ENCODE data around the gene TRAIP. TPM values are rescaled to one million over a fixed set of nuclear protein-coding genes. Genes with fewer than 3 reads are reported as not detected.

Gene TRAIP
- total and polyA plus RNA-seq, 2 experiments from 2014 or later = 2.5 to 6.6 TPM

GRCh38 chr3:49889296-49889695 lies 32.9 kb upstream of the TRAIP start:
- no peak overlapping the region for H3K4me3 ChIP-seq
- no peak for DNase-seq (ENCODE audit: low spot score)
- no peak overlapping the region for H3K4me2 ChIP-seq
- WGBS (ENCODE audit: low lambda C conversion rate, missing lambda C conversion rate) = 83% methylated on average over 10 of the region's 10 CpGs
- H2AFZ ChIP-seq = no peak overlapping the region
- H3K79me2 ChIP-seq = no peaks in the 10 kb centered on the region
- TF ChIP-seq EZH2phosphoT487 (IDR thresholded peaks at IDR 0.05; ENCODE audit: low read depth, severe bottlenecking, unreplicated experiment) (no peak), EZH2 (IDR thresholded peaks at IDR 0.05; ENCODE audit: borderline replicate concordance) (no peak)
- TF ChIP-seq, protein P1, sequence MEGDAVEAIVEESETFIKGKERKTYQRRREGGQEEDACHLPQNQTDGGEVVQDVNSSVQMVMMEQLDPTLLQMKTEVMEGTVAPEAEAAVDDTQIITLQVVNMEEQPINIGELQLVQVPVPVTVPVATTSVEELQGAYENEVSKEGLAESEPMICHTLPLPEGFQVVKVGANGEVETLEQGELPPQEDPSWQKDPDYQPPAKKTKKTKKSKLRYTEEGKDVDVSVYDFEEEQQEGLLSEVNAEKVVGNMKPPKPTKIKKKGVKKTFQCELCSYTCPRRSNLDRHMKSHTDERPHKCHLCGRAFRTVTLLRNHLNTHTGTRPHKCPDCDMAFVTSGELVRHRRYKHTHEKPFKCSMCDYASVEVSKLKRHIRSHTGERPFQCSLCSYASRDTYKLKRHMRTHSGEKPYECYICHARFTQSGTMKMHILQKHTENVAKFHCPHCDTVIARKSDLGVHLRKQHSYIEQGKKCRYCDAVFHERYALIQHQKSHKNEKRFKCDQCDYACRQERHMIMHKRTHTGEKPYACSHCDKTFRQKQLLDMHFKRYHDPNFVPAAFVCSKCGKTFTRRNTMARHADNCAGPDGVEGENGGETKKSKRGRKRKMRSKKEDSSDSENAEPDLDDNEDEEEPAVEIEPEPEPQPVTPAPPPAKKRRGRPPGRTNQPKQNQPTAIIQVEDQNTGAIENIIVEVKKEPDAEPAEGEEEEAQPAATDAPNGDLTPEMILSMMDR (IDR thresholded peaks at IDR 0.05; ENCODE audit: poor library complexity) = no peak
- H3K27ac ChIP-seq = no peak overlapping the region
- no peaks in the 10 kb centered on the region for H3K9me2 ChIP-seq (replicated peaks; ENCODE audit: insufficient read depth)
- no peaks in the 10 kb centered on the region for H3K4me1 ChIP-seq (ENCODE audit: insufficient read depth)
- no peaks in the 10 kb centered on the region for H3K27me3 ChIP-seq
- no peaks in the 10 kb centered on the region for H3K36me3 ChIP-seq (replicated peaks; ENCODE audit: insufficient read depth, low read depth)
- H3K9me3 ChIP-seq (ENCODE audit: low read depth) = no peaks in the 10 kb centered on the region
- no peaks in the 10 kb centered on the region for H4K20me1 ChIP-seq (ENCODE audit: insufficient read depth, poor library complexity, severe bottlenecking)

DNA sequence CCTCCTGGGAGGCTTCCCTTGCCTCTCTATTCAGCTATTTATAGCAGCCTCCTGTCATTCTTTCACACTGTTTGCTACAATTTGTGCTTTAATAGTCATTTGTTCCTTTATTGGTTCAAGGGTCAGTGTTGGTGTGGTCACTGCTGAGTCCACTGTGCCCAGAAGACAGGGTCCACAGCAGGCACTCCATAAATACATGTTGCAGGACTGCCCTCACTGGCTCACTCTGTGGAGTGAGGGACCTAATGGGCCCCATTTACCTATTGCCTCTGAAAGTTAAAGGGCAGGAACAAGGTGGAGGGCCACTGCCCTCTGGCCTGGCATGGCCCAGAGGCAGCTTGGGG lies 30.5 kb upstream of the TRAIP start:
- Histone ChIP-seq H3K27ac (no peak overlapping the region), H3K79me2 (no peaks in the 10 kb centered on the region), H3K4me3 (no peak overlapping the region), H3K9me2 (replicated peaks; ENCODE audit: insufficient read depth) (no peaks in the 10 kb centered on the region), H3K27me3 (no peaks in the 10 kb centered on the region), H2AFZ (no peak overlapping the region), H3K4me1 (ENCODE audit: insufficient read depth) (no peaks in the 10 kb centered on the region), H4K20me1 (ENCODE audit: insufficient read depth, poor library complexity, severe bottlenecking) (no peaks in the 10 kb centered on the region), H3K9me3 (ENCODE audit: low read depth) (no peaks in the 10 kb centered on the region), H3K4me2 (no peak overlapping the region), H3K36me3 (replicated peaks; ENCODE audit: insufficient read depth, low read depth) (no peaks in the 10 kb centered on the region)
- DNase-seq (ENCODE audit: low spot score) = no peak
- TF ChIP-seq EZH2phosphoT487 (IDR thresholded peaks at IDR 0.05; ENCODE audit: low read depth, severe bottlenecking, unreplicated experiment) (no peak), EZH2 (IDR thresholded peaks at IDR 0.05; ENCODE audit: borderline replicate concordance) (no peak)
- TF ChIP-seq, protein P1 (IDR thresholded peaks at IDR 0.05; ENCODE audit: poor library complexity) = no peak

DNA sequence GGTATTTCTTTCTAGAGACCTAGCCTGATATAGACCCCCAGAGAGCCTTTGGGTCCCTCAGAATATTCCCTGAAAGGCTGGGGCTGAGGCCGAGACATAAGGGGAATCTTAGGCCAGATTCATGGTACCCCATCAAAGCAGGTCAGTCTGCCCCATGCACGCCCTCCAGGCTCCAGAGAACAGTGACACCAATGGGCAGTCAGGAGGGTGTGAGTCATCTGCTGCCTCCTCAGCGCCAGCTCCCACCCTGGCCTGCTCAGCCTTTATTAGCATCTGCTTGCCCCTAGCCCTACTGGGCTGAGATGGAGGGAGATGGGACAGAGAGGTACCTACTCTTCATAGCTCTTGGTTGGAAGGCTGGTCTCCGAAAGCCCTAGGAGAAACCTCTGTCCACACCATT lies 27.6 kb upstream of the TRAIP start:
- no peak overlapping the region for H3K4me3 ChIP-seq
- H3K79me2 ChIP-seq = no peaks in the 10 kb centered on the region
- H3K36me3 ChIP-seq (replicated peaks; ENCODE audit: insufficient read depth, low read depth) = no peaks in the 10 kb centered on the region
- no peaks in the 10 kb centered on the region for H3K9me2 ChIP-seq (replicated peaks; ENCODE audit: insufficient read depth)
- WGBS (ENCODE audit: low lambda C conversion rate, missing lambda C conversion rate) = 71% methylated on average over 4 of the region's 4 CpGs
- H4K20me1 ChIP-seq (ENCODE audit: insufficient read depth, poor library complexity, severe bottlenecking) = no peaks in the 10 kb centered on the region
- H3K4me1 ChIP-seq (ENCODE audit: insufficient read depth) = peaks cover 10% of the 10 kb centered on the region
- H3K4me2 ChIP-seq = no peak overlapping the region
- H3K9me3 ChIP-seq (ENCODE audit: low read depth) = no peaks in the 10 kb centered on the region
- TF ChIP-seq EZH2phosphoT487 (IDR thresholded peaks at IDR 0.05; ENCODE audit: low read depth, severe bottlenecking, unreplicated experiment) (no peak), EZH2 (IDR thresholded peaks at IDR 0.05; ENCODE audit: borderline replicate concordance) (no peak)
- TF ChIP-seq, protein P1 (IDR thresholded peaks at IDR 0.05; ENCODE audit: poor library complexity) = no peak
- H3K27ac ChIP-seq = no peak overlapping the region
- H3K27me3 ChIP-seq = no peaks in the 10 kb centered on the region
- no peak overlapping the region for H2AFZ ChIP-seq
- no peak for DNase-seq (ENCODE audit: low spot score)

DNA sequence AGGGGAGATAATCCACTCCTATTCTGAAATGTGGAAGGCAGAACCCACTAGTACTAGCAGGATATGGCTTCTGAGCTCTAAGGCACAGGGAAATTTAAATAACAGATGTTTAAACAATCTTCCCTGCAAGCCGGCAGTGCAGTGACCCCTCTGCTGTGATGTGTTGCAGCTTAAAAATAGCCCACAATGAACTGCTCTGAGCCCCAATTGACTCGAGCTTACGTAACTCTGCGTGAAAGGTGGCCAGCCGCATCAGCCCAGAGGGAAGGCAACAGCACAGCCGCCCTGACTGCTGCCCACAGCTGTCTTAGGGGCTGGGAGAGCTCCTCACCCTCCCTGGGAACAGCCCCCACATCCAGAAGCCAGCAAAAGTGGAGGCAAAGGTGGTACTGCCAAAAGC lies 25.8 kb upstream of the TRAIP start:
- TF ChIP-seq, protein P1 (IDR thresholded peaks at IDR 0.05; ENCODE audit: poor library complexity) = no peak
- TF ChIP-seq EZH2 (IDR thresholded peaks at IDR 0.05; ENCODE audit: borderline replicate concordance) = no peak
- TF ChIP-seq EZH2phosphoT487 (IDR thresholded peaks at IDR 0.05; ENCODE audit: low read depth, severe bottlenecking, unreplicated experiment) = no peak
- Histone ChIP-seq H3K79me2 (no peaks in the 10 kb centered on the region), H3K4me1 (ENCODE audit: insufficient read depth) (peaks cover 10% of the 10 kb centered on the region), H3K9me2 (replicated peaks; ENCODE audit: insufficient read depth) (no peaks in the 10 kb centered on the region), H3K36me3 (replicated peaks; ENCODE audit: insufficient read depth, low read depth) (no peaks in the 10 kb centered on the region), H3K9me3 (ENCODE audit: low read depth) (no peaks in the 10 kb centered on the region), H3K27ac (no peak overlapping the region), H3K27me3 (no peaks in the 10 kb centered on the region), H2AFZ (no peak overlapping the region), H3K4me2 (no peak overlapping the region), H4K20me1 (ENCODE audit: insufficient read depth, poor library complexity, severe bottlenecking) (no peaks in the 10 kb centered on the region), H3K4me3 (no peak overlapping the region)
- 61% methylated on average over 6 of the region's 6 CpGs for WGBS (ENCODE audit: low lambda C conversion rate, missing lambda C conversion rate)
- no peak for DNase-seq (ENCODE audit: low spot score)
